Mammary epithelial cell (primary cell): ENCODE measurements around the gene KCNG4.

Source experiments
- EZH2 ChIP-seq: IDR thresholded peaks from 2 replicates; pipeline ENCODE4 v1.6.1; 2012; ENCODE audit warnings: low read length, inconsistent platforms, borderline replicate concordance
- TF ChIP-seq, protein P1 (sequence below), 2 donors: IDR thresholded peaks in 1 of 2; conservative IDR thresholded peaks in 1 of 2; 2 replicates each; pipeline ENCODE4 v1.5.1; 2011 to 2012; ENCODE audit warnings: inconsistent platforms in 2 of 2, low read length in 2 of 2, mild to moderate bottlenecking in 2 of 2, control low read depth in 1 of 2, low read depth in 1 of 2; ENCODE audit not compliant: insufficient read depth in 1 of 2; ENCODE audit errors: extremely low read depth in 1 of 2

DNA sequence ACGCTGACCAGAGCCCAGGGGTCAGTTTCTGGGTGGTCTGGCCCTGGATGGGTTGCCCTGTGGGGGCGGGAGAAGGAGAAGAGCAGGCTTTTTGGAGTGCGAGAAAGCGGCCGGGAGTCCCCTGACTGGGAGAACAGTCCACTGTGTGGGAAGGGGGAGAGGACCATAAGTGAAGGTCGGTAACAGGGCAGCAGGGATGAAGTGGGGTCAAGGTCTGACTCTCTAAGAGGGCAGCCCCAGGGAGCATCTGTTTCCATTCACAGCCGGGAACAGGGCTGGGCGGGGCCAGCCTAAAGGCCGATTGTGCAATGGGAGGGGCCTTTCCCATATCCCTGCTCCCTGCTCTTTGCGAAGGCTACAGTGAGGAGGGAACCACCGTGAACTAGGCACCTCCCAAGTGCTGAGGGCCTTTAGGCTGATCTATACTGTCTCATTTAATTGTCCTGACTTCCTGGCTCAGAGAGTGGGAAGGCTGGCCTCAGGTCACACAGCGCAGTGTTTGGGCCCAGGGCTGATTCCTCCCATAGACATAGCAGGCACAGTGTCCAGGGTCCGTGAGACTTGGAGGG lies 44.4 kb upstream of the KCNG4 start:
- TF ChIP-seq, protein P1, sequence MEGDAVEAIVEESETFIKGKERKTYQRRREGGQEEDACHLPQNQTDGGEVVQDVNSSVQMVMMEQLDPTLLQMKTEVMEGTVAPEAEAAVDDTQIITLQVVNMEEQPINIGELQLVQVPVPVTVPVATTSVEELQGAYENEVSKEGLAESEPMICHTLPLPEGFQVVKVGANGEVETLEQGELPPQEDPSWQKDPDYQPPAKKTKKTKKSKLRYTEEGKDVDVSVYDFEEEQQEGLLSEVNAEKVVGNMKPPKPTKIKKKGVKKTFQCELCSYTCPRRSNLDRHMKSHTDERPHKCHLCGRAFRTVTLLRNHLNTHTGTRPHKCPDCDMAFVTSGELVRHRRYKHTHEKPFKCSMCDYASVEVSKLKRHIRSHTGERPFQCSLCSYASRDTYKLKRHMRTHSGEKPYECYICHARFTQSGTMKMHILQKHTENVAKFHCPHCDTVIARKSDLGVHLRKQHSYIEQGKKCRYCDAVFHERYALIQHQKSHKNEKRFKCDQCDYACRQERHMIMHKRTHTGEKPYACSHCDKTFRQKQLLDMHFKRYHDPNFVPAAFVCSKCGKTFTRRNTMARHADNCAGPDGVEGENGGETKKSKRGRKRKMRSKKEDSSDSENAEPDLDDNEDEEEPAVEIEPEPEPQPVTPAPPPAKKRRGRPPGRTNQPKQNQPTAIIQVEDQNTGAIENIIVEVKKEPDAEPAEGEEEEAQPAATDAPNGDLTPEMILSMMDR (conservative IDR thresholded peaks at IDR 0.05 in 1 of 2, IDR thresholded peaks at IDR 0.05 in 1 of 2; ENCODE audit: extremely low read depth in 1 of 2, insufficient read depth in 1 of 2, low read depth in 1 of 2, low read length in 2 of 2): no peak
- TF ChIP-seq EZH2: no peak
